Sciatic nerve (tissue), 2 donors: ENCODE measurements around the gene SBK1. TPM values are rescaled to one million over a fixed set of nuclear protein-coding genes. Genes with fewer than 3 reads are reported as not detected.
"Not testable (repeated sequence)": the region's sequence is repeated elsewhere in the genome, so short reads cannot be mapped to it uniquely, and the experiment has no call there.

Experiments used
- ATAC-seq: fragments of 200-7000 bp; cut with Tn5 transposase; one replicate; pipeline ENCODE4 v1.9.1; 2020; ENCODE audit warnings: mild to moderate bottlenecking, moderate library complexity
- DNase-seq: peaks from one replicate; pipeline ENCODE4 v3.0.0-alpha.2; 2020; ENCODE audit warnings: low spot score
- intact Hi-C: fragments of 100-400 bp; cut with DNase I; formaldehyde crosslinking; loops from one replicate; pipeline ENCODE4 v1.14.2; 2022
- total RNA-seq: library from RNA; stranded (reverse); fragmentation: NEBNext Ultra II Directional; extraction: Animal tissue kit (Norgen Biotek cat#: 25700); gene quantifications from one replicate; pipeline ENCODE4 v1.2.1, GENCODE V29; 2021
- donor health status: DM: no; HTN: no; CAD: no.
- donor health status: DM: no; HTN: no; CAD: no.

SBK1 gene
- total RNA-seq, result 0.62 TPM

GRCh38 chr16:28291651-28292626 is at the start of gene SBK1:
Gene SBK1, plus strand, starts transcription at chr16:28292525. Its CDS starts 24,867 bp downstream, at chr16:28317392.
- peak; percentile 86 for ATAC-seq
- DNase-seq, result peak; percentile 68
- intact Hi-C loops, result no loop called here

GRCh38 chr16:28249483-28249882 is 42.8 kb upstream of the SBK1 start:
- intact Hi-C loops, result not testable (repeated sequence)

GRCh38 chr16:28250999-28251398 is 41.3 kb upstream of the SBK1 start:
- intact Hi-C loops, result no loop called here
- no peak for ATAC-seq
- DNase-seq, result no peak

More at GRCh38 chr16:28249483-28249882, 42.8 kb upstream of the SBK1 start:
- not testable (repeated sequence) for DNase-seq, ATAC-seq

- DNase-seq, result no peak
- ATAC-seq, result no peak
- intact Hi-C loops, result no loop called here
These were observed 38.2 kb upstream of the SBK1 start for GRCh38 chr16:28254158-28254557.

- intact Hi-C loops, result no loop called here
- ATAC-seq (no peak), DNase-seq (no peak)
These were observed 36.5 kb upstream of the SBK1 start for GRCh38 chr16:28255838-28256237.

- no peak for ATAC-seq
- no peak for DNase-seq
- intact Hi-C loops, result no loop called here
These were observed 35.1 kb upstream of the SBK1 start for GRCh38 chr16:28257256-28257655.

- no peak for ATAC-seq
- intact Hi-C loops, result no loop called here
- no peak for DNase-seq
These were observed 33.8 kb upstream of the SBK1 start for GRCh38 chr16:28258567-28258966.

- intact Hi-C loops, result no loop called here
- DNase-seq (no peak), ATAC-seq (no peak)
These were observed 33.1 kb upstream of the SBK1 start for GRCh38 chr16:28259091-28259780.

GRCh38 chr16:28259781-28260150 is 32.6 kb upstream of the SBK1 start:
- DNase-seq (no peak), ATAC-seq (no peak)
- intact Hi-C loops, result no loop called here

GRCh38 chr16:28260193-28260592 is 32.1 kb upstream of the SBK1 start:
- intact Hi-C loops, result no loop called here
- DNase-seq, result no peak
- no peak for ATAC-seq

GRCh38 chr16:28261942-28262341 is 30.4 kb upstream of the SBK1 start:
- no peak for ATAC-seq
- intact Hi-C loops, result no loop called here
- DNase-seq, result no peak

GRCh38 chr16:28263305-28263704 is 29.0 kb upstream of the SBK1 start:
- ATAC-seq (no peak), DNase-seq (no peak)
- intact Hi-C loops, result no loop called here

GRCh38 chr16:28264656-28265055 is 27.7 kb upstream of the SBK1 start:
- no peak for DNase-seq
- intact Hi-C loops, result no loop called here
- ATAC-seq, result no peak

- ATAC-seq (no peak), DNase-seq (no peak)
- intact Hi-C loops, result no loop called here
These were observed 26.5 kb upstream of the SBK1 start for GRCh38 chr16:28265822-28266221.

GRCh38 chr16:28267356-28267755 is 25.0 kb upstream of the SBK1 start:
- DNase-seq (no peak), ATAC-seq (no peak)
- intact Hi-C loops, result no loop called here

GRCh38 chr16:28273511-28273910 is 18.8 kb upstream of the SBK1 start:
- ATAC-seq, result no peak
- intact Hi-C loops, result no loop called here
- DNase-seq, result no peak

- ATAC-seq, result no peak
- no peak for DNase-seq
- intact Hi-C loops, result loop anchor here (5.0 kb wide), 1 partner anchor 43 kb away; no protein-coding TSS in a partner anchor
These were observed 17.6 kb upstream of the SBK1 start for GRCh38 chr16:28274676-28275075.

- intact Hi-C loops, result loop anchor here (5.0 kb wide), 1 partner anchor 41 kb away; no protein-coding TSS in a partner anchor
- no peak for ATAC-seq
- DNase-seq, result no peak
These were observed 16.0 kb upstream of the SBK1 start for GRCh38 chr16:28276301-28276700.

- intact Hi-C loops, result loop anchor here (5.0 kb wide), 1 partner anchor 40 kb away; no protein-coding TSS in a partner anchor
- ATAC-seq (peak; percentile 95), DNase-seq (peak; percentile 93)
These were observed 14.6 kb upstream of the SBK1 start for GRCh38 chr16:28277537-28278388.
